HFFc6 (cell line): ENCODE results near the gene ADH1A. TPM values are rescaled to one million over a fixed set of nuclear protein-coding genes. Genes with fewer than 3 reads are reported as not detected.

ENCODE experiments used
- DNase-seq: peaks from one replicate; pipeline ENCODE4 v3.0.0-alpha.2; 2018
- H3K27ac Mint-ChIP-seq: 2 replicates; pipeline ENCODE4 v1.8.0; 2020; ENCODE audit warnings: mild to moderate bottlenecking, mixed read lengths
- H3K27me3 Mint-ChIP-seq: 2 replicates; pipeline ENCODE4 v1.8.0; 2021; ENCODE audit warnings: mild to moderate bottlenecking, moderate library complexity, mixed read lengths; ENCODE audit not compliant: insufficient read depth
- H3K36me3 Mint-ChIP-seq: 2 replicates; pipeline ENCODE4 v1.8.0; 2021; ENCODE audit warnings: low read depth, mixed read lengths
- H3K4me1 Mint-ChIP-seq: 2 replicates; pipeline ENCODE4 v1.8.0; 2020; ENCODE audit warnings: low read depth, mixed read lengths
- H3K4me3 Mint-ChIP-seq: 2 replicates; pipeline ENCODE4 v1.8.0; 2020; ENCODE audit warnings: mild to moderate bottlenecking, moderate library complexity, mixed read lengths
- H3K9me3 Mint-ChIP-seq: 2 replicates; pipeline ENCODE4 v1.8.0; 2020; ENCODE audit warnings: mild to moderate bottlenecking, mixed read lengths
- CTCF ChIP-seq: fragments of 200-600 bp; sonication (generic); IDR thresholded peaks from 2 replicates; pipeline ENCODE4 v1.5.0; 2021; ENCODE audit warnings: antibody characterized with exemption, mild to moderate bottlenecking
- long read RNA-seq: library from polyadenylated mRNA; unstranded; transcript quantifications from one replicate; pipeline ENCODE4 v2.0.0, GENCODE V29; 2019
- total RNA-seq, 6 experiments: library from RNA; stranded (reverse); fragmentation: NEBNext Ultra II Directional; extraction: Animal tissue kit (Norgen Biotek cat#: 25700); gene quantifications; 2 replicates in 1 of 6; 3 replicates in 5 of 6; pipeline ENCODE4 v1.2.3, GENCODE V29; 2021

The ADH1A gene
- not detected for total RNA-seq
- long read RNA-seq, result 0 reads

- DNase-seq, result no peak
- TF ChIP-seq CTCF, result no peak
- Mint-ChIP-seq H3K27me3 (no peaks in the 10 kb centered on the region), H3K27ac (no peak within 1 kb of the TSS), H3K36me3 (no peaks in the 10 kb centered on the region), H3K9me3 (peaks cover 5% of the 10 kb centered on the region; the same call in 1 of the 2 replicates), H3K4me3 (no peak within 1 kb of the TSS), H3K4me1 (no peaks in the 10 kb centered on the region)
Measured at GRCh38 chr4:99290848-99291786, at the start of gene ADH1A. Gene ADH1A, minus strand, starts transcription at chr4:99290985. Its CDS starts 71 bp downstream, at chr4:99290914.

GRCh38 chr4:99339172-99339571, 48.4 kb upstream of the ADH1A start:
- Mint-ChIP-seq H3K9me3 (no peaks in the 10 kb centered on the region), H3K4me3 (no peak overlapping the region), H3K36me3 (no peaks in the 10 kb centered on the region), H3K27ac (no peak overlapping the region), H3K27me3 (no peaks in the 10 kb centered on the region), H3K4me1 (no peaks in the 10 kb centered on the region)
- no peak for TF ChIP-seq CTCF
- DNase-seq, result no peak

GRCh38 chr4:99336553-99336952, 45.8 kb upstream of the ADH1A start:
- Mint-ChIP-seq H3K36me3 (no peaks in the 10 kb centered on the region), H3K27ac (no peak overlapping the region), H3K4me1 (no peaks in the 10 kb centered on the region), H3K9me3 (no peaks in the 10 kb centered on the region), H3K27me3 (no peaks in the 10 kb centered on the region), H3K4me3 (no peak overlapping the region)
- no peak for DNase-seq
- TF ChIP-seq CTCF, result no peak

- TF ChIP-seq CTCF, result no peak
- H3K4me1 Mint-ChIP-seq, result no peaks in the 10 kb centered on the region
- H3K27me3 Mint-ChIP-seq, result no peaks in the 10 kb centered on the region
- H3K36me3 Mint-ChIP-seq, result no peaks in the 10 kb centered on the region
- no peak overlapping the region for H3K4me3 Mint-ChIP-seq
- H3K9me3 Mint-ChIP-seq, result no peaks in the 10 kb centered on the region
- DNase-seq, result no peak
- no peak overlapping the region for H3K27ac Mint-ChIP-seq
Measured at GRCh38 chr4:99334880-99335279, 44.1 kb upstream of the ADH1A start.

- no peaks in the 10 kb centered on the region for H3K36me3 Mint-ChIP-seq
- DNase-seq, result no peak
- no peaks in the 10 kb centered on the region for H3K27me3 Mint-ChIP-seq
- no peak overlapping the region for H3K27ac Mint-ChIP-seq
- no peaks in the 10 kb centered on the region for H3K9me3 Mint-ChIP-seq
- no peak for TF ChIP-seq CTCF
- H3K4me1 Mint-ChIP-seq, result no peaks in the 10 kb centered on the region
- H3K4me3 Mint-ChIP-seq, result no peak overlapping the region
Measured at GRCh38 chr4:99330648-99331047, 39.9 kb upstream of the ADH1A start.
